Stimulated activated CD8-positive, alpha-beta memory T cell treated with anti-CD3 and anti-CD28 coated beads, Interleukin-7, amount 100 ng/mL, for 4 hours (primary cell): ENCODE data around the gene AFAP1.
A peak's percentile ranks its signal among the peaks of the same experiment; 100 is the strongest.

Source experiments
- DNase-seq, 2 donors: peaks; one replicate each; pipeline ENCODE4 v3.0.0-alpha.2; 2020; ENCODE audit warnings: low read depth in 2 of 2

The AFAP1 gene

GRCh38 chr4:7842384-7843279, 97.0 kb downstream of the AFAP1 start:
- DNase-seq = no peak

DNA sequence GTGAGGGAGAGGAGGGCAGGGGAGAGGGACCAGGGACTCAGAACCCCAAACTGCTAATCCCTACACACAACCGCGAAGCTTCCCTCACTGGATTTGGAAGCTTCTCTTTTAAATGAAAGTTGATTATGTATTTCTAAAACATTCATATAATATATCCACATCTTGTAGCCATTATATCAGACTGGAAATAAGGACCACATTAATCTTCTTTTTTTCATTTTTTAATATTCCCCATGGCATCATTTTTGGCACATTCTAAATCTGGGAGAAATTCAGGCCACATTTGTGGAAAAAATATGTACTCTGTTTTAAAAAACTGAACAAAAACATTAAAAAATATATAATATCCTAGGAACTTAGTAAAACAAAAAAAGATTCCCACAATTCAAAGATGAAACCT, 97.8 kb downstream of the AFAP1 start:
- DNase-seq = no peak

GRCh38 chr4:7841071-7841470, 98.6 kb downstream of the AFAP1 start:
- DNase-seq = no peak

GRCh38 chr4:7839856-7840255, 99.8 kb downstream of the AFAP1 start:
- no peak for DNase-seq

DNA sequence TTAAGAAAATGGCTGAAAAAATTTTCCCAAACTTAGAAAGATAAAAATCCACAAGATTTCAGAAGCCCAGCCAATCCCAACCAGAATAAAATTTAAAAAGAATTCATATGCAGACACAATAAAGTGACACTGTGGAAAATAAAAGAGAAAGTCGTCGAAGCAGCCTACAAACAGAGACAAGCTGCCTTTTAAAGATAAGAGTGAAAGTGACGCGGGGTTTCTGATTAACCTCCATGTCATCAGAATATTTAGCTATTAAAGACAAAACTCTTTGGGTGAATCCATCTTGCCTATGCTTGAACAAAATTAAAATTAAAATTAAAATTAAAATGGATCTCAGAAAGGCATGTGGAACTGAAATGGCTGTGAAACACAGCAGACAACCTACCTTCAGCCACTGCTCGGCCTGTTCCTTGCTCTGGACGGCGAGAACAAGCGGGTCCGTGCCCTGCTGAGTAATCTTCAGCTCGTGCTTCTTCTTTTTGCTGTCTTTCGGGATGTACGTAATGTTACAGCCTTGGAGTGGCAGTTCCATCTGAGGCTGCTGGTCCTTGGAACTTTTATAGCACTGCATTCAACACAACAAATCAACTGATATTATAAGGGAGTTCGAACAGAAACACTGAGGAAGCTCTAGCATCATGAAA, 101.4 kb downstream of the AFAP1 start:
- DNase-seq = no peak

GRCh38 chr4:7837597-7838135, 102.0 kb downstream of the AFAP1 start:
- no peak for DNase-seq

GRCh38 chr4:7831858-7832730, 107.6 kb downstream of the AFAP1 start:
- no peak for DNase-seq

DNA sequence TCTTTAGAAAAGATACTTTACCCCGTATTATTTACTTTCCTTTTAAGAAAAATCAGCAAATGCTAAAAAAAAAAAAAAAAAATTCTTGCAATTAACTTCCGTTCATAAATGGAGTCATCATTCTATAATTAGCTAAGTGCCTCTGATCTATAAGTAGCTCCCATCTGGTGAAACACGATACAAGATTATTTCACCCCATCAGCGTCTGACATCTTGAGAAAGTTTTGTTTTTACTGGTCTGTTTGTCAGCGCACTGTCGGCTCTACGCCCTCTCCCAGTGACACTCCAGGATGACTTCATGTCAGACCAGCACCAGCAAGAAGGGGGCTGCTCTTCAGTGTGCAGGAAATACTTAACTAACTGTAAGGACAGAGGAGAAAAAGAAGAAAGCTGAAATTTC, 108.3 kb downstream of the AFAP1 start:
- no peak for DNase-seq

DNA sequence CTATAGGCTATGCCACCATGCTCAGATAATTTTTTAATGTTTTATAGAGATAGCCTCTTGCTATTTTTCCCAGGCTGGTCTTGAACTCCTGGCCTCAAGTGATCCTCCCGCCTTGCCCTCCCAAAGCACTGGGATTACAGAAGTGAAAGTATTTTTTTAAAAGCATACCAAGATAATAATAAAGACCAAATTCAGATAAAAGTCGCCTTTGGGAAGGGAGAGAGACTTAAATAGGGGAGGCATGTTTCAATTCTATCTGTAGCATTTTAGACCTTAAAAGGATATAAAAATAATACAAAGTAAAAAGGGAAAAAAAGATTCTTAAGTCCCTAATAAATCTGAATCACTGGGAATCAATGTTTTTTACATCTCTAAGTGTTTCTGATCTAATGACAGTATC, 108.9 kb downstream of the AFAP1 start:
- no peak for DNase-seq

DNA sequence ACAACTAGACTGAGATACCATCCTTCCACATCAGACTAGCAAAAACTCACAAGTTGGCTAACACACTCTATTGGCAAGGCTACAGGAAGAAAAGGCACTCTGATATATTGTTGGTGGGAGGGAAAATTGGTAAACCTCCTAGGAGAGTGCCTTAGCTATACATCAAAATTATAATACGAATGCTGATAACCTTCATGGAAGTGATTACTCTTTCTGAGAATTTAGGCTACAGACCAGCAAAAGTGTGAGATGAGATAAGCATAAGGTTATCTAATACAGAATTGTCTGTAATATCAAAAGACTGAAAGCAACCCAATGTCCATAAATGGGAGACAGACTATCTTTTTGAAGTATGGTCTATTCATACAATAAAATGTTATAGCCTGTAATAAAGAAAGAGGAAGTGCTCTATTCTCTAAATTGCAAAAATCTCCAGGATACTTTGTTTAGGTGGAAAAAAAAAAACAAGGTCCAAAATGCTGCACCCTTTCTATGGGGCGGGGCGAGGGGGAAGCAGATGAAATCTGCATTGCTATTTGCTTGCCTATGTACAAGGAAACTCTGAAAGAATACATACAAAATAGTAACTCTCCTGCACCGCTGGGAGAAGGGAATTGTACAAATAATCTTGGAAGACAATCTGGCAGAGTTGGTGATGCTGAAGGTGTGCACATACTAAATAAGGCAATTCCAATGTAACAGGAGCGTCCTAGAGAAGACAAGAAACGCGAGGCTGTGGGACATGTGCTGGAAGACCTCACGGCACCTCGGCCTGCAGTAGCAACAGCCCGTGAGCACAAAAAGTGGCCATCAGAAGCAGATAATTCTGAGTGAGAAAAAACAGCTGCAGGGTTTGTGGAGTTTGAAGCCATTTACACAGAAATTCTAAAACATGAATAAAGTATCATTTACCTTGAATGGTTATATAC, 109.7 kb downstream of the AFAP1 start:
- no peak for DNase-seq

DNA sequence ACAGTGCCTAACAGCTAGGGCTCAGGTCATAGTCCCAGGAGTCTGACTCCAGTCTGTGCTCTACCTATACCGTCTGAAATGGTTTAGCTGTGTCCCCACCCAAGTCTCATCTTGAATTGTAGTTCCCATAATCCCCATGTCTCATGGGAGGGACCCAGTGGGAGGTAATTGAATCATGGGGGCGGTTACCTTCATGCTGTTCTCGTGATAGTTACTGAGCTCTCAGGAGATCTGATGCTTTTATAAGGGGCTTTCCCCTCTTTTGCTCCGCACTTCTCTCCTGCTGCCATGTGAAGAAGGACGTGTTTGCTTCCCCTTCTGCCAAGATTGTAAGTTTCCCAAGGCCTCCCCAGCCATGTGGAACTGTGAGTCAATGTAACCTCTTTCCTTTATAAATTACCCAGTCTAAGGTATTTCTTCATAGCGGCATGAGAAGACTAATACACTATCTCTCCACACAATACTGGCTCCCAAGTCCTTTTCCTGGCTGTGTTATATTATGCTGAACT, 110.8 kb downstream of the AFAP1 start:
- no peak for DNase-seq

GRCh38 chr4:7828011-7828720, 111.5 kb downstream of the AFAP1 start:
- DNase-seq = peak; percentile 44 to 57

DNA sequence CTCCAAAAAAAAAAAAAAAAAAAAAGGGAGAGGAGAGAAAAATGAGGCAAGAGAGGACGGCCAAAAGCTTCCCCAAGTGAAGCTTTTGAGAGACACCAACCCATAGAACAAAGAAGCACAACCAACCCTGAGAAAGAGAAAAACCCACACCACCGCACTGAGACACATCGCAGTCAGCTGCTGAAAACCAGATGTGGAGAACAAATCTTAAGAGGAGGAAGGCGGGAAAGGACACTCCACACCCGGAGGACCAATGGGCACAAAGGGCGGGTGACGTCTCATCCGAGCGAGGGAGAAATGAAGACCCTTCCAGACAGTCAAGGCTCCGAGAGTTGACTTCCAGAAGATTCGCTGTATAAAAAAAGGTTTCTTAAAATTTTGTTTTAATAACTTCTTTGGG, 112.1 kb downstream of the AFAP1 start:
- no peak for DNase-seq

- no peak for DNase-seq
Observed at GRCh38 chr4:7826909-7827306, 112.8 kb downstream of the AFAP1 start.

DNA sequence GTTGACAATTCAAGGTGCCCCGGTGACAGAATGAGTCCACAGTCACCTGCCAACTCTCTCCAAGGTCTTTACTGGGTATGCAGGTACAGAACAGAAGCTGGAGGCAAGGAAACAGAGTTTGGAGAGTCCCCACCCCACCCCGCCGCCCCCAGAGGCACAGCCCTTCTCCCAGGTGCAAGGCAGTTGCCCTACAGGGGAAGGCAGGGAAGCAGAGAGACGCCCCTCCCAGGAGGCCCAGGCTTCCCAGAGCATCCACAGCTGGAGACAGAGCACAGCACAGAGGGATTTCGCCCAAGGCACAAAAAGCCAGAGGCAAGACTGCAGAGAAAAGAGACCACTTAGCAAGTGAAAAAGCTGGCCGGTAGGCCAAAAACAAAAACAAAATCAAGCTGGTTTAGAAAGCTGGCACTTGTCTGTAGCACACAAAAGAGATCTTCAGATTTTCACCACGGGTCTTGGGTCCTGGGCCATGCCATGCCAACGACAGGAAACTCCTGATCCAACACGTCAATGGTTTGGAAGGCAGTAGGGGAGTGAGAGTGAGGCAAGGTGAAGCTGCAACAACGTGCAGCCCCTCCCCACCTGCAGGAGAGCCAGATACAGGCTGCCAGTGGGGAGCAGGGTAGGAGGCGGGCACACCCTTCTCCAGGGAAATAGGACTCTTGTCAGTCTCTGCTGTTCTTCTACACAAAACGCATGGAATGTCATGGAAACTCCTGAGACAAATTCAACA, 113.3 kb downstream of the AFAP1 start:
- DNase-seq = no peak

DNA sequence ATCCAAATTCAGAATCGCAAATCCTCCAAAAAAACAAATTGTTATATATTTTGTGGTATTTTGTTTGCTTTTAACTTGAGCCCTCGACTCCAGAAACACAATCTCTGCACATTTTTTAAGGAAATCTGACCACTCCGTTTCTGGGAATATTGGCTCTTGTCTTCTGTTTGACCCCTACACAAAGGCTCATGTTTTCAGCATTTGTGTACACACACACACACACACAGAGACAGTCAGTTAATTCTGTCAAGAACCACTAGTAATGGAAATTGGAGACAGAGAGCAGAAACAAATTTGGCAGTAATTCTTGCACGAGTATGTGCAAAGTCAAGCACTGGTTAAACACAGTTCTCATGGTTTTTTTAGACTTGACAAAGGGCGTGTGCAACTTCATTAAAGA, 115.4 kb downstream of the AFAP1 start:
- no peak for DNase-seq

DNA sequence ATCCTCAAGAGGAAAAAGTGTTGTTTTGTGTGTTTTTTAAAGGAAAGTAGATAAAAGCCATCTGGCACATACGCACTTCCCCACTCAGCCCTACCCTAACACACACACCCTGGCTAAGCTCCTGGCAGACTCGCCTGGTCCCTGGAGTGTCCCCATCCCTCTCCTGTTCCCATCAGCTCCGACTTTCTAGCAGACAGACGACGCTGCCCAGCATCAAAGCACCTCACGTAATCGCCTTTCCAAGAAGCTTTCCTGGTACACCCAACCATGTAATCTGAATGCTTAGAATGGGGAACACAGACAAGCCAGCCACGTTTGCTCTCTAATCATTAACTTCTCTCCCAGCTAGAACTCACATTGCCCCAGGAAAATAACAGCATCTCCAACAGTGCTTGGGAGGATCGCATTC, 116.2 kb downstream of the AFAP1 start:
- DNase-seq = no peak

GRCh38 chr4:7822877-7823276, 116.8 kb downstream of the AFAP1 start:
- no peak for DNase-seq

DNA sequence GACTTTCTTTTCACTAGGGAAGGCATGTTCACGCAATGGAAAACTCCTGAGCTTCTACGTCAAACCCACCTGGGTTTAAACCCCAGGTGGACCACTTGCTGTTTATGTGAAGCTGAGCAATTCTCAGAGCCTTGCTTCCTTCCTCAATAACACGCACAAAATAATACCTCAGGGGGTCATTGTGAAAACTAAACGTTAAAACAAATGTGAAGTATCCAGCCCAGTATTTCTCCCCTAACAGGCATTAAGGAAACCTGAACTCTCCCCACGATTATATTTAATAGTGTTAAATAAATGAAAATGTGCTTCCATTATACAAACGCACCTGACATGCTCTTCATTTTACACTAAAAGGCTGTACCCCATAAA, 117.5 kb downstream of the AFAP1 start:
- no peak for DNase-seq
